Stomach (tissue), 9 donors: Measurements from ENCODE around the gene CHST5. TPM values are rescaled to one million over a fixed set of nuclear protein-coding genes. Genes with fewer than 3 reads are reported as not detected.

Experiments
- DNase-seq, 2 donors: peaks; one replicate each; pipeline versions ENCODE4 v3.0.0 to v3.0.0-alpha.2; 2013 to 2019
- H3K27ac ChIP-seq, 5 donors: fragments of 200-600 bp in 4 of 5; sonication (generic) in 4 of 5; one replicate each; pipeline ENCODE4 v1.5.1; 2013 to 2019; ENCODE audit warnings: mild to moderate bottlenecking in 1 of 5, moderate library complexity in 1 of 5
- H3K27me3 ChIP-seq, 3 donors: fragments of 200-600 bp; sonication (generic); one replicate each; pipeline ENCODE4 v1.5.1; 2017 to 2019; ENCODE audit warnings: mixed run types in 1 of 3
- H3K36me3 ChIP-seq, 4 donors: fragments of 200-600 bp; sonication (generic); 1 replicate in 3 of 4; 2 replicates in 1 of 4; pipeline ENCODE4 v1.5.1; 2016 to 2019
- H3K4me1 ChIP-seq, 4 donors: fragments of 200-600 bp; sonication (generic); one replicate each; pipeline ENCODE4 v1.5.1; 2016 to 2019
- H3K4me3 ChIP-seq, 4 donors: fragments of 200-600 bp; sonication (generic) in 3 of 4; one replicate each; pipeline ENCODE4 v1.5.1; 2016 to 2019; ENCODE audit warnings: mild to moderate bottlenecking in 1 of 4
- H3K9me3 ChIP-seq, 4 donors: fragments of 200-600 bp; sonication (generic); one replicate each; pipeline ENCODE4 v1.5.1; 2016 to 2019
- EP300 ChIP-seq: sonication (generic); formaldehyde crosslinking; IDR thresholded peaks from one replicate; pipeline ENCODE4 v1.6.1; 2017; ENCODE audit warnings: antibody characterized with exemption
- POLR2A ChIP-seq, 4 donors: fragments of 450-650 bp; IDR thresholded peaks; one replicate each; pipeline ENCODE4 v1.6.1; 2016; ENCODE audit warnings: antibody characterized with exemption in 4 of 4, control low read depth in 2 of 4, mild to moderate bottlenecking in 1 of 4, moderate library complexity in 1 of 4
- POLR2AphosphoS5 ChIP-seq, 3 donors: sonication (generic); formaldehyde crosslinking; IDR thresholded peaks; one replicate each; pipeline ENCODE4 v1.6.1; 2016; ENCODE audit warnings: antibody characterized with exemption in 3 of 3
- WGBS, 5 donors: extraction: QIAGEN DNeasy Blood & Tissue Kit in 3 of 5; methylation state at CpG; one replicate each; pipeline versions ENCODE4 v1.1.5 to v1.1.7; 2013 to 2018; 5-methylcytosine and 5-hydroxymethylcytosine counted together
- intact Hi-C: fragments of 100-400 bp; cut with DNase I; formaldehyde crosslinking; loops from one replicate; pipeline ENCODE4 v1.15.1; 2023; ENCODE audit warnings: low total_unique reads
- polyA plus RNA-seq, 3 donors: library from polyadenylated mRNA; stranded (reverse); fragments of 200-250 nt; gene quantifications; one replicate each; pipeline ENCODE4 v1.2.3, GENCODE V29; 2013
- total RNA-seq, 5 donors: library from RNA; depleted of rRNA; stranded (reverse); fragments of >200 nt; gene quantifications; one replicate each; pipeline versions ENCODE4 v1.1.0 to v1.2.3, GENCODE V29; 2014 to 2016
- TF ChIP-seq, protein P1 (sequence below), 7 experiments: fragments of 450-650 bp in 4 of 7; fragments of 200-600 bp in 3 of 7; sonication (generic) in 3 of 7; IDR thresholded peaks; one replicate each; pipeline ENCODE4 v1.5.1; 2016 to 2019; ENCODE audit warnings: antibody characterized with exemption in 7 of 7, control low read depth in 2 of 7, mild to moderate bottlenecking in 1 of 7
- donor health status: healthy with polysubstance abuse.
- donor health status: Bipolar disorder and iron deficiency.
- donor health status: healthy.

The CHST5 gene
- total and polyA plus RNA-seq, 8 donors: 0.05 to 23.2 (median 2.3) TPM; not detected in 3

- 38 to 55% (median 41%) methylated on average over 7 of the region's 7 CpGs for WGBS, 5 donors
Measured at GRCh38 chr16:75506574-75506973, 29.3 kb downstream of the CHST5 start.

DNA sequence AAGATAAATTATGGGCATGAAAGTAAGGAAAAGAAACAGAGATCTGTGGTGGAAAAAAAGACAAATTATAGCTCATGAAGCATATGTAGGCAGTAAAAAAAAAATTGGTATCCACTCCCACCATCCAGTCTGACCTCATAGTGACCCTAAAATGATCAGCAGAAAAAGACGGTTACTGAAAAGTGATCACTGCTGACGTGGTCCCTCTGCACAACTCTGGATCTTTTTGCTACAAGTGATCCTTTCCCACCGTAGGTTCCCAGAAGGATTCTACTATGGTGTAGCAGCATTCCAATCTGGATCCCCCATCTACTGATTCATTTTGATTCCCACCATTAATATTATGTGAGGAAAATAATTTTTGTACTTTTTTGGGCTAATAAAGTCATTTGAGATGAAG, 29.8 kb downstream of the CHST5 start:
- intact Hi-C loops: no loop called here

More at GRCh38 chr16:75506574-75506973, 29.3 kb downstream of the CHST5 start:
- Histone ChIP-seq H3K36me3 (no peaks in the 10 kb centered on the region), H3K4me3 (no peak overlapping the region), H3K27me3 (peaks cover 0 to 19% (median 0%) of the 10 kb centered on the region in 3 donors), H3K4me1 (no peaks in the 10 kb centered on the region), H3K9me3 (no peaks in the 10 kb centered on the region), H3K27ac (no peak overlapping the region)
- no peak for DNase-seq
- TF ChIP-seq, protein P1, sequence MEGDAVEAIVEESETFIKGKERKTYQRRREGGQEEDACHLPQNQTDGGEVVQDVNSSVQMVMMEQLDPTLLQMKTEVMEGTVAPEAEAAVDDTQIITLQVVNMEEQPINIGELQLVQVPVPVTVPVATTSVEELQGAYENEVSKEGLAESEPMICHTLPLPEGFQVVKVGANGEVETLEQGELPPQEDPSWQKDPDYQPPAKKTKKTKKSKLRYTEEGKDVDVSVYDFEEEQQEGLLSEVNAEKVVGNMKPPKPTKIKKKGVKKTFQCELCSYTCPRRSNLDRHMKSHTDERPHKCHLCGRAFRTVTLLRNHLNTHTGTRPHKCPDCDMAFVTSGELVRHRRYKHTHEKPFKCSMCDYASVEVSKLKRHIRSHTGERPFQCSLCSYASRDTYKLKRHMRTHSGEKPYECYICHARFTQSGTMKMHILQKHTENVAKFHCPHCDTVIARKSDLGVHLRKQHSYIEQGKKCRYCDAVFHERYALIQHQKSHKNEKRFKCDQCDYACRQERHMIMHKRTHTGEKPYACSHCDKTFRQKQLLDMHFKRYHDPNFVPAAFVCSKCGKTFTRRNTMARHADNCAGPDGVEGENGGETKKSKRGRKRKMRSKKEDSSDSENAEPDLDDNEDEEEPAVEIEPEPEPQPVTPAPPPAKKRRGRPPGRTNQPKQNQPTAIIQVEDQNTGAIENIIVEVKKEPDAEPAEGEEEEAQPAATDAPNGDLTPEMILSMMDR (IDR thresholded peaks at IDR 0.05): no peak
- TF ChIP-seq POLR2A (IDR thresholded peaks at IDR 0.05) (no peak), POLR2AphosphoS5 (IDR thresholded peaks at IDR 0.05) (peak in 1 of 3 donors; percentile 5), EP300 (no peak)
- intact Hi-C loops: no loop called here

DNA sequence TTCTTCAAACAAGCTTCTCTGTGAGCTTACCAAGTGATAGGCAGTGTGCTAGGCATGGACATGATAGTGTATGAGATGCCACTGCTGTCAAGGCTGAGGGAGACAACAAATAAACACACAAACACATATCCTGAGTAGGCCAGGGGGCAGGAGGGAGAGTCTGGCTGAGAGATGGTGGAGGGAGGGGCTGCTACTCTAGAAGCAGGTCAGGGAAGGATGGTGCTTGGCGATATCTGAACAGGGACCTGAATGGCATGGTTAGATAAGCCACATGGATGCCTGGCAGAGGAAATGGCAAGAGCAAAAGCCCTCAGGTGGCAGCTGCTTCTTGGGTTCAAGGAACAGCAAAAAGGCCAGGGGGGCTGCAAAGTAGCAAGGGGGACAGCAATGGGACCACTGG, 32.1 kb downstream of the CHST5 start:
- intact Hi-C loops: no loop called here
- H3K36me3 ChIP-seq: no peaks in the 10 kb centered on the region
- H3K27me3 ChIP-seq: peaks cover 0 to 12% (median 0%) of the 10 kb centered on the region in 3 donors
- WGBS, 5 donors: 70 to 95% (median 81%) methylated on average over 1 of the region's 1 CpG
- no peak for TF ChIP-seq EP300
- TF ChIP-seq, protein P1 (IDR thresholded peaks at IDR 0.05): no peak
- no peak for TF ChIP-seq POLR2AphosphoS5 (IDR thresholded peaks at IDR 0.05)
- TF ChIP-seq POLR2A (IDR thresholded peaks at IDR 0.05): no peak
- H3K4me3 ChIP-seq: no peak overlapping the region
- DNase-seq: no peak
- H3K9me3 ChIP-seq: no peaks in the 10 kb centered on the region
- H3K27ac ChIP-seq: no peak overlapping the region
- no peaks in the 10 kb centered on the region for H3K4me1 ChIP-seq

More for the DNA sequence above, 29.8 kb downstream of the CHST5 start:
- no peak overlapping the region for H3K4me3 ChIP-seq
- no peaks in the 10 kb centered on the region for H3K4me1 ChIP-seq
- no peaks in the 10 kb centered on the region for H3K36me3 ChIP-seq
- no peaks in the 10 kb centered on the region for H3K9me3 ChIP-seq
- WGBS, 5 donors: 71 to 83% (median 76%) methylated on average over 3 of the region's 3 CpGs
- H3K27ac ChIP-seq: no peak overlapping the region
- no peak for DNase-seq
- TF ChIP-seq POLR2A (IDR thresholded peaks at IDR 0.05): no peak
- no peak for TF ChIP-seq POLR2AphosphoS5 (IDR thresholded peaks at IDR 0.05)
- no peak for TF ChIP-seq EP300
- TF ChIP-seq, protein P1 (IDR thresholded peaks at IDR 0.05): no peak
- peaks cover 0 to 19% (median 0%) of the 10 kb centered on the region in 3 donors for H3K27me3 ChIP-seq

DNA sequence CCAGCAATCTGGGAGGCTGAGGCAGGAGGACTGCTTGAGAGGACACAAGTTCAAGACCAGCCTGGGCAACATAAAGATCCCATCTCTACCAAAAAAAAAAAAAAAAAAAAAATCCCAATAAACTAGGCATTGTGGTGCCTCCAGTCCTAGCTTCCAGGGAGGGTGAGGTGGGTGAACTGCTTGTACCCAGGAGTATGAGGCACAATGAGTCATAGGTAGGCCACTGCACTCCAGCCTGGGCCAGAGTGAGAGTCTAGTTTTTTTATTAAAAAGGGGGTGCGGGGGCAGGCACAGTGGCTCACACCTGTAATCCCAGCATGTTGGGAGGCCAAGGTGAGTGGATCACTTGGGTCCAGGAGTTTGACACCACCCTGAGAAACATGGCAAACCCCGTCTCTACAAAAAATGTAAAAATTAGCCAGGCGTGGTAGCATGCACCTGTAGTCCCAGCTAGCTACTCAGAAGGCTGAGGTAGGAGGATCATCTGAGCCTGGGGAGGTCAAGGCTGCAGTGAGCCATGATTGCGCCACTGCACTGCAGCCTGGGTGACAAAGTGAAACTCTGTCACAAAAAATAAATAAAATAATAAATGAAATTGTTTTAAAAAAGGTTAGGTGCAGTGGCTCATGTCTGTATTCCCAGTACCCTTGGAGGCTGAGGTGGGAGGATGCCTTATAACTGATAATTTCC, 32.8 kb downstream of the CHST5 start:
- peaks cover 0 to 5% (median 2%) of the 10 kb centered on the region in 4 donors for H3K4me1 ChIP-seq
- no peak overlapping the region for H3K27ac ChIP-seq
- WGBS, 5 donors: 88 to 96% (median 93%) methylated on average over 4 of the region's 4 CpGs
- TF ChIP-seq POLR2A (IDR thresholded peaks at IDR 0.05) (no peak), EP300 (no peak), POLR2AphosphoS5 (IDR thresholded peaks at IDR 0.05) (no peak)
- TF ChIP-seq, protein P1 (IDR thresholded peaks at IDR 0.05): no peak
- intact Hi-C loops: no loop called here
- H3K4me3 ChIP-seq: no peak overlapping the region
- DNase-seq: no peak
- no peaks in the 10 kb centered on the region for H3K9me3 ChIP-seq
- peaks cover 0 to 6% (median 0%) of the 10 kb centered on the region in 3 donors for H3K27me3 ChIP-seq
- no peaks in the 10 kb centered on the region for H3K36me3 ChIP-seq
